Endothelial cell of umbilical vein (primary cell): ENCODE results near the gene POLE. TPM values are rescaled to one million over a fixed set of nuclear protein-coding genes. Genes with fewer than 3 reads are reported as not detected.

Experiments
- BruUV-seq: library from RNA; stranded (reverse); fragments of 400-500 nt; replicated peaks from 2 replicates; lab custom pipeline; 2021; lab: Mats Ljungman, UMichigan
- CTCF ChIA-PET: fragments of 300-600, 350-600 bp; sonication (Branson Sonifier 250); formaldehyde crosslinking; loops from one replicate; lab custom pipeline; 2021; ENCODE audit warnings: antibody characterized with exemption, inconsistent platforms; lab: Charles Lee
- POLR2A ChIA-PET: fragments of 300-600, 350-600 bp; sonication (Branson Sonifier 250); formaldehyde crosslinking; loops from one replicate; lab custom pipeline; 2021; ENCODE audit warnings: antibody characterized with exemption, inconsistent platforms; lab: Charles Lee
- DNase-seq: peaks from one replicate; pipeline ENCODE4 v3.0.0-alpha.2; 2011; ENCODE audit warnings: low read depth, low spot score
- FAIRE-seq: peaks from 2 replicates; lab custom pipeline; 2011; peaks lifted over from hg19 to GRCh38; lab: Jason Lieb, UNC
- H2AFZ ChIP-seq: 2 replicates; pipeline ENCODE4 v1.6.0; 2012; ENCODE audit warnings: low read depth, low read length, control low read depth, inconsistent platforms
- H3K27ac ChIP-seq: 2 replicates; pipeline ENCODE4 v1.5.1; 2011; ENCODE audit warnings: low read depth, mild to moderate bottlenecking, control low read depth, low read length, moderate library complexity; ENCODE audit not compliant: insufficient read depth
- H3K27me3 ChIP-seq, 2 experiments: 2 replicates each; pipeline versions ENCODE4 v1.6.0 to v1.6.1; 2011; ENCODE audit warnings: low read length in 2 of 2, mixed read lengths in 1 of 2; ENCODE audit not compliant: control insufficient read depth in 2 of 2, insufficient read depth in 2 of 2
- H3K36me3 ChIP-seq, 2 experiments: 2 replicates in 1 of 2; 3 replicates in 1 of 2; pipeline ENCODE4 v1.5.1; 2011; ENCODE audit warnings: low read length in 2 of 2, mild to moderate bottlenecking in 1 of 2, moderate library complexity in 1 of 2; ENCODE audit not compliant: control insufficient read depth in 2 of 2, insufficient read depth in 2 of 2; ENCODE audit errors: extremely low read depth in 1 of 2
- H3K4me1 ChIP-seq: 3 replicates; pipeline ENCODE4 v1.5.1; 2011; ENCODE audit warnings: mild to moderate bottlenecking, low read length; ENCODE audit not compliant: control insufficient read depth, insufficient read depth; ENCODE audit errors: extremely low read depth
- H3K4me2 ChIP-seq: 2 replicates; pipeline ENCODE4 v1.6.1; 2011; ENCODE audit warnings: low read length, control low read depth, mixed read lengths; ENCODE audit not compliant: insufficient read depth
- H3K4me3 ChIP-seq, 3 experiments: fragments of 200-600 bp in 1 of 3; sonication (generic), shearing (Covaris generic) in 1 of 3; replicated peaks in 1 of 3; 2 replicates each; pipeline ENCODE4 v1.5.1; 2011 to 2016; ENCODE audit warnings: control low read depth in 3 of 3, low read length in 3 of 3, mild to moderate bottlenecking in 2 of 3, inconsistent platforms in 1 of 3, low read depth in 1 of 3, moderate library complexity in 1 of 3; ENCODE audit not compliant: insufficient read depth in 1 of 3
- H3K79me2 ChIP-seq: 2 replicates; pipeline ENCODE4 v1.6.0; 2012; ENCODE audit warnings: low read length, inconsistent platforms; ENCODE audit not compliant: control insufficient read depth, insufficient read depth
- H3K9ac ChIP-seq: replicated peaks from 2 replicates; pipeline ENCODE3; 2011; ENCODE audit warnings: low read length, control low read depth; ENCODE audit not compliant: insufficient read depth; ENCODE audit errors: extremely low read depth
- H3K9me1 ChIP-seq: replicated peaks from 3 replicates; pipeline ENCODE4 v1.6.0; 2011; ENCODE audit warnings: mild to moderate bottlenecking, low read length; ENCODE audit not compliant: control insufficient read depth, insufficient read depth; ENCODE audit errors: extremely low read depth
- H3K9me3 ChIP-seq: replicated peaks from 2 replicates; pipeline ENCODE4 v1.5.1; 2012; ENCODE audit warnings: low read length, inconsistent platforms; ENCODE audit not compliant: control insufficient read depth, insufficient read depth
- H4K20me1 ChIP-seq: replicated peaks from 2 replicates; pipeline ENCODE3; 2011; ENCODE audit warnings: mild to moderate bottlenecking, low read length; ENCODE audit not compliant: control insufficient read depth, insufficient read depth; ENCODE audit errors: extremely low read depth
- CTCF ChIP-seq, 2 donors: IDR thresholded peaks; 1 replicate in 1 of 2; 2 replicates in 1 of 2; pipeline ENCODE4 v1.5.1; 2011; ENCODE audit warnings: low read length in 2 of 2, mild to moderate bottlenecking in 2 of 2, moderate library complexity in 2 of 2, control low read depth in 1 of 2, inconsistent platforms in 1 of 2, low read depth in 1 of 2; ENCODE audit not compliant: insufficient read depth in 1 of 2; ENCODE audit errors: extremely low read depth in 1 of 2
- EZH2 ChIP-seq: IDR thresholded peaks from 2 replicates; pipeline ENCODE4 v1.6.1; 2012; ENCODE audit warnings: borderline replicate concordance, low read depth, mild to moderate bottlenecking, moderate library complexity, low read length, inconsistent platforms; ENCODE audit not compliant: severe bottlenecking
- FOS ChIP-seq: IDR thresholded peaks from 2 replicates; pipeline ENCODE4 v1.6.1; 2011; ENCODE audit warnings: mild to moderate bottlenecking, low read length, moderate library complexity, borderline replicate concordance; ENCODE audit not compliant: insufficient read depth
- GATA2 ChIP-seq: IDR thresholded peaks from 2 replicates; pipeline ENCODE4 v1.7.0; 2011; ENCODE audit warnings: low read depth, mild to moderate bottlenecking, moderate library complexity, mixed read lengths, low read length; ENCODE audit not compliant: insufficient read length, insufficient read depth
- MAX ChIP-seq: IDR thresholded peaks from 2 replicates; pipeline ENCODE4 v1.6.1; 2011; ENCODE audit not compliant: insufficient read depth, insufficient read length
- MYC ChIP-seq: IDR thresholded peaks from one replicate; pipeline ENCODE4 v1.6.1; 2011; ENCODE audit warnings: mild to moderate bottlenecking, low read depth, low read length
- POLR2A ChIP-seq: IDR thresholded peaks from 2 replicates; pipeline ENCODE4 v1.6.1; 2012; ENCODE audit warnings: low read depth, mild to moderate bottlenecking, control low read depth, low read length
- POLR2AphosphoS5 ChIP-seq: IDR thresholded peaks from 2 replicates; pipeline ENCODE4 v1.6.1; 2012; ENCODE audit warnings: low read depth, mild to moderate bottlenecking, control low read depth, low read length, moderate library complexity; ENCODE audit not compliant: insufficient read depth
- dilution Hi-C: fragments of 300-500 bp; cut with MboI; formaldehyde crosslinking; loops from one replicate; pipeline ENCODE4 v1.15.0; 2019; ENCODE audit warnings: low sequenced_read_pairs; ENCODE audit not compliant: extremely low pct_ligation_motif_present
- intact Hi-C: fragments of 100-400 bp; cut with micrococcal nuclease; formaldehyde crosslinking; loops from one replicate; pipeline ENCODE4 v1.10.0; 2022
- polyA plus RNA-seq, 4 experiments: library from polyadenylated mRNA; depleted of rRNA in 3 of 4; stranded (reverse) in 3 of 4; unstranded in 1 of 4; fragments of >200 nt; gene quantifications; 2 replicates each; pipeline versions ENCODE4 v1.2.1 to v1.2.3, GENCODE V29; 2011 to 2012; ENCODE audit warnings: missing spikeins in 1 of 4
- total RNA-seq: library from RNA; stranded (reverse); gene quantifications from 2 replicates; pipeline ENCODE4 v1.2.3, GENCODE V29; 2021

POLE gene
- total and polyA plus RNA-seq, 2 donors (not counting 3 experiments of a cell fraction or from before 2014, with no cell fraction given) = 22.9 to 82.7 TPM

DNA sequence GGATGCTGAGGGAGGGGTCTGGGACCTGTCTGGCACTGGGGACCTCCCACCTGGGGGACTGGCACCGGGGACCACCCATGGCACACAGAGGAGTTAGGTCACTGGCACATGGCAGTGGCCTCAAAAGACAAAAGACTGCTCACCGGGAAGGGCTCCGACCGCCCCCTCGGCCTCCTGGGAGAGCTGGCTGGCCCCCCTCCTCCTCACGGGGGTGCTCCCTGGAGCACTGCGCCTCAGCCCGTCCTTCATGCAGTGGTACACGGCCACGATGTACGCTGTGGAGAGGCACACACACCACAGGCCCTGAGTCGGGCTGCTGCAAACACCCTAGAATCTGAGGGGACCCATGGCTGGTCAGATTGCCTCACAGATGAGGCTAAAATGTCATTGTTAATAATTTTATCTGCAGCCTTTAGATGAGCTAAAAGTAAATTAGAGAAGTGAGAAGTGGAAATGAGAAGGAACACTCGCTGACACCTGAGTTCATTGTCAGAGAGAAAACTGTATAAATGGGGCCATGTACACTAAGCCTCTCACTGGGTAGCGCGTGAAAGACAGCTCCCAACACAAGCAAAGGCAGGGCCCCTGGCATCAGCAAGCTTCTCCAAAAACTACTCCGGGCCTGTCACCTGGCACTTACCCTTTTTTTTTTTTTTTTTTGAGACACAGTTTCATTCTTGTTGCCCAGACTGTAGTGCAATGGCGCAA is 54.5 kb downstream of the POLE start:
- intact Hi-C loops = no loop called here
- BruUV-seq = no TSS peak
- Histone ChIP-seq H4K20me1 (no peaks in the 10 kb centered on the region), H2AFZ (no peak overlapping the region), H3K79me2 (no peaks in the 10 kb centered on the region), H3K4me3 (no peak overlapping the region), H3K4me1 (no peaks in the 10 kb centered on the region), H3K27me3 (no peaks in the 10 kb centered on the region), H3K4me2 (no peak overlapping the region), H3K9me3 (no peaks in the 10 kb centered on the region), H3K9ac (no peak overlapping the region), H3K9me1 (no peaks in the 10 kb centered on the region), H3K36me3 (peaks cover 2 to 15% of the 10 kb centered on the region in 2 experiments), H3K27ac (no peak overlapping the region)
- TF ChIP-seq POLR2A (no peak), CTCF (IDR thresholded peaks at IDR 0.05; ENCODE audit: extremely low read depth in 1 of 2, insufficient read depth in 1 of 2, low read depth in 1 of 2, low read length in 2 of 2) (no peak), FOS (no peak), GATA2 (no peak), EZH2 (no peak), POLR2AphosphoS5 (no peak), MAX (no peak), MYC (no peak)
- FAIRE-seq (no peak), DNase-seq (no peak)
- POLR2A ChIA-PET = no interaction called here
- dilution Hi-C loops = no loop called here
- CTCF ChIA-PET = interaction anchor here (2.0 to 3.0 kb wide), 2 partner anchors 18 to 33 kb away, joined by 5 to 12 read pairs; no protein-coding TSS in a partner anchor
